ENCODE data around the gene MTHFSD. TPM values are rescaled to one million over a fixed set of nuclear protein-coding genes. Genes with fewer than 3 reads are reported as not detected.

The MTHFSD gene
- total and polyA plus RNA-seq, 9 donors, result 11.0 to 24.9 (median 21.8) TPM

DNA sequence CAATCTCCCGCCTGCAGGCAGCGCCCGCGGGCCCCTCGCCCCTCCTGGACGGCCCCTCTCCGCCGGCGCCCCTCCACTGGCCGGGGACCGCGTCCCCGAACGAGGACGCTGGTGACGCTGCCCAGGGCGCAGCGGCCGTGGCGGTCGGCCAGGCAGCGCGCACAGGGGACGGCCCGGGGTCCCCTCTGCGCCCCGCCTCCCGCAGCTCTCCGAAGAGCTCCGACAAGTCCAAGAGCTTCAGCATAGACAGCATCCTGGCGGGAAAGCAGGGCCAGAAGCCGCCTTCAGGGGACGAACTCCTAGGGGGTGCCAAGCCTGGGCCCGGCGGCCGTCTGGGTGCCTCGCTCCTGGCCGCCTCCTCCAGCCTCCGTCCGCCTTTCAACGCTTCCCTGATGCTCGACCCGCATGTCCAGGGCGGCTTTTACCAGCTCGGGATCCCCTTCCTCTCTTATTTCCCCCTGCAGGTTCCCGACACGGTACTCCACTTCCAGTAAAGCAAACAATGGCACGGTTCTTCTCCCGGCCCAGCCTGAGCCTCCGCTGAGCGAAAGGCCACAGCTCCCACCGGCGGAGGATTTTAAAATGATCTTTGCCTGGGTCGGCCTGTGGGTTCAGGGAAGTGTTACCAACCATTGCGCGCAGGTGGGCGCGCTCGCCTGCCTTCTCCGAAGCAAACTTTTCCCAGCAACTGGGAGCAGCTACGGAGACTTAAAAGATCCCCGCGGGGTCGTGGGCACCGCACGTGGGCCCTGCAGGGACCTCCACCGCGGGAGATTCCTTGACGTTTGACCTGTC is 24.4 kb upstream of the MTHFSD start:
- WGBS, 3 donors, result 20 to 37% (median 28%) methylated on average over 49 to 69 of the region's 69 CpGs
- Histone ChIP-seq H3K27ac (no peak overlapping the region), H3K4me1 (ENCODE audit: insufficient read depth) (no peaks in the 10 kb centered on the region), H3K27me3 (no peaks in the 10 kb centered on the region), H3K4me3 (no peak overlapping the region), H3K9me3 (no peaks in the 10 kb centered on the region), H3K36me3 (no peaks in the 10 kb centered on the region)
- intact Hi-C loops (cut with DNase I), result no loop called here
- no peak for TF ChIP-seq POLR2A (IDR thresholded peaks at IDR 0.05)
- TF ChIP-seq, protein P1, sequence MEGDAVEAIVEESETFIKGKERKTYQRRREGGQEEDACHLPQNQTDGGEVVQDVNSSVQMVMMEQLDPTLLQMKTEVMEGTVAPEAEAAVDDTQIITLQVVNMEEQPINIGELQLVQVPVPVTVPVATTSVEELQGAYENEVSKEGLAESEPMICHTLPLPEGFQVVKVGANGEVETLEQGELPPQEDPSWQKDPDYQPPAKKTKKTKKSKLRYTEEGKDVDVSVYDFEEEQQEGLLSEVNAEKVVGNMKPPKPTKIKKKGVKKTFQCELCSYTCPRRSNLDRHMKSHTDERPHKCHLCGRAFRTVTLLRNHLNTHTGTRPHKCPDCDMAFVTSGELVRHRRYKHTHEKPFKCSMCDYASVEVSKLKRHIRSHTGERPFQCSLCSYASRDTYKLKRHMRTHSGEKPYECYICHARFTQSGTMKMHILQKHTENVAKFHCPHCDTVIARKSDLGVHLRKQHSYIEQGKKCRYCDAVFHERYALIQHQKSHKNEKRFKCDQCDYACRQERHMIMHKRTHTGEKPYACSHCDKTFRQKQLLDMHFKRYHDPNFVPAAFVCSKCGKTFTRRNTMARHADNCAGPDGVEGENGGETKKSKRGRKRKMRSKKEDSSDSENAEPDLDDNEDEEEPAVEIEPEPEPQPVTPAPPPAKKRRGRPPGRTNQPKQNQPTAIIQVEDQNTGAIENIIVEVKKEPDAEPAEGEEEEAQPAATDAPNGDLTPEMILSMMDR (IDR thresholded peaks at IDR 0.05), result no peak
- no peak for TF ChIP-seq EP300 (IDR thresholded peaks at IDR 0.05)
- DNase-seq, result no peak

DNA sequence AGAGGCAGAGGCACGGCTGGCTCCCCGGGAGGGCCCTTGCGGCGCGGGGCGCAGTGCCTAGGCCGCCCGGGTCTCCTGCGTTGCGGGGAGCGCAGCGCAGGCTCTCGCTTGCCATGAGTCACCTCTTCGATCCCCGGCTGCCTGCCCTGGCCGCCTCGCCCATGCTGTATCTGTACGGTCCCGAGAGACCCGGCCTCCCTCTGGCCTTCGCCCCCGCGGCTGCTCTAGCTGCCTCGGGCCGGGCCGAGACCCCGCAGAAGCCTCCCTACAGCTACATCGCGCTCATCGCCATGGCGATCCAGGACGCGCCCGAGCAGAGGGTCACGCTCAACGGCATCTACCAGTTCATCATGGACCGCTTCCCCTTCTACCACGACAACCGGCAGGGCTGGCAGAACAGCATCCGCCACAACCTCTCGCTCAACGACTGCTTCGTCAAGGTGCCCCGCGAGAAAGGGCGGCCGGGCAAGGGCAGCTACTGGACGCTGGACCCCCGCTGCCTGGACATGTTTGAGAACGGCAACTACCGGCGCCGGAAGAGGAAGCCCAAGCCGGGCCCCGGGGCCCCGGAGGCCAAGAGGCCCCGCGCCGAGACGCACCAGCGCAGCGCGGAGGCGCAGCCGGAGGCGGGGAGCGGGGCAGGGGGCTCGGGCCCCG is 23.7 kb upstream of the MTHFSD start:
- Histone ChIP-seq H3K4me1 (ENCODE audit: insufficient read depth) (no peaks in the 10 kb centered on the region), H3K36me3 (no peaks in the 10 kb centered on the region), H3K27ac (no peak overlapping the region), H3K4me3 (no peak overlapping the region), H3K9me3 (no peaks in the 10 kb centered on the region), H3K27me3 (no peaks in the 10 kb centered on the region)
- no peak for DNase-seq
- no peak for TF ChIP-seq EP300 (IDR thresholded peaks at IDR 0.05)
- TF ChIP-seq POLR2A (IDR thresholded peaks at IDR 0.05), result no peak
- TF ChIP-seq, protein P1 (IDR thresholded peaks at IDR 0.05), result no peak
- 14 to 20% (median 15%) methylated on average over 46 to 69 of the region's 69 CpGs for WGBS, 3 donors
- intact Hi-C loops (cut with DNase I), result no loop called here

DNA sequence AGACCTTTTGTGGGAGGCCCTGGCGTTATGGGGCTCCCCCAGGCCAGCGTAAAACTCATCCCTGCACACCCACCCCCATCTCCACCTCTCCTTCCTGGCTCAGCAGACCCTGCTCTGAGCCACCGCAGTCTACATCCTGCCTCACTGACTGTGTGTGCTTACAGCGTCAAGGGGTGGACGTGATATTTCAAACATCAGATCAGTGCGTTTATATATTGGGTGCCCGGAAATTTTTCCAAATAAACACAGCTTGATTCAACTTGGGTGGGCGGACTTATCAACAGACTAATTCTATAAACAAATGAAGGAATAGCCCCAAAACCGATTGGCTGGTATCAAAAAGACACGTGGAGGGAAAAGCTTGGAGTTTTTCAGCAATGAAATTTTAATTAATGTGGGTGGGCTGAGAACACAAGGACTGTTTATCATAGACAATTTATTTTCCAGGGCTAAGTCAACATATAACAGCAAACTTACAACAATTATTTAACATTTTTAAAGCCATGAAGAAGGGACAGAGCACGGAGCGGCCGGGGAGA is 23.1 kb upstream of the MTHFSD start, which contains the start of gene FOXL1:
Gene FOXL1 (plus strand): TSS at position 489 of the 539 bp plus-strand sequence. CDS start 175 bp downstream, outside the sequence.
- Histone ChIP-seq H3K9me3 (no peaks in the 10 kb centered on the region), H3K27me3 (no peaks in the 10 kb centered on the region), H3K27ac (no peak within 1 kb of the TSS), H3K4me3 (no peak within 1 kb of the TSS), H3K36me3 (no peaks in the 10 kb centered on the region), H3K4me1 (ENCODE audit: insufficient read depth) (no peaks in the 10 kb centered on the region)
- WGBS, 3 donors, result 40 to 55% (median 50%) methylated on average over 13 of the region's 13 CpGs
- no peak for DNase-seq
- intact Hi-C loops (cut with DNase I), result no loop called here
- no peak for TF ChIP-seq EP300 (IDR thresholded peaks at IDR 0.05)

DNA sequence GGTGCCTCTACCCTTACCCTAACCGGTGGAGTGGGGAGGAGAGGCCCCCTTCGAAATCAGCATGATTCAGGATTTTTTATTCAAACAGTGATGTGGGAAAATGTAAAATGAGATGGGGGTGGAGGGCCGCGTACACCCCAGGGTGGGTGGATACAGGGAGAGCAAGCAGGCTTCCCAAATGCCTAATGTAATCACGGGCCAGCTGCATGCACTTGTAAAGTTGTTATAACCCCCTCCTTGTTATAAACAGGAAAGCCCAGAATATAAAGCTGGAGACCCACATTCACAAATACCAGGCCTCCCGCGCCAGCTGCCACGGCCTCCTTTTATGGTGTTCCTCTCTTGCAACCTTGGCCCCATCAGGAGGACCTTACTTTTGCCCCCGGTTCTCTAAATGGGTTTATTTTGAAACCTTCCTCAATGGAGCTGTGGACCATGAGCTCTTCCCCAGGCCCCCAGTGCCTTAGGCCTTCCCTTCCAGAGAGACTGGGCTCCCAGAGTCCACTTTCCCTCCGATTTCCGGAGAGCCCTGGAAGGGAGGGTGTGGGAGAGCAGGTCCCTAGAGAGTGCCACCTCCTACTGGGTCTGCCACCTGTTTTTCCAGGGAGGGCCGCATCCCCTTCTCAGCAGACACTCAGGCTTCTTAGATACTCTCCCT is 22.4 kb upstream of the MTHFSD start:
- Histone ChIP-seq H3K4me1 (ENCODE audit: insufficient read depth) (no peaks in the 10 kb centered on the region), H3K36me3 (no peaks in the 10 kb centered on the region), H3K9me3 (no peaks in the 10 kb centered on the region), H3K4me3 (no peak overlapping the region), H3K27me3 (no peaks in the 10 kb centered on the region), H3K27ac (no peak overlapping the region)
- TF ChIP-seq, protein P1 (IDR thresholded peaks at IDR 0.05), result no peak
- no peak for TF ChIP-seq EP300 (IDR thresholded peaks at IDR 0.05)
- TF ChIP-seq POLR2A (IDR thresholded peaks at IDR 0.05), result no peak
- WGBS, 3 donors, result 59 to 68% (median 67%) methylated on average over 12 of the region's 12 CpGs
- intact Hi-C loops (cut with DNase I), result no loop called here
- no peak for DNase-seq

All from ovary (tissue), 9 donors.